H9 (cell line): ENCODE results near the gene KANK2. TPM values are rescaled to one million over a fixed set of nuclear protein-coding genes. Genes with fewer than 3 reads are reported as not detected.

Source experiments
- DNase-seq: peaks from one replicate; pipeline ENCODE4 v3.0.0-alpha.2; 2017
- H2AFZ ChIP-seq: one replicate; pipeline ENCODE4 v1.6.1; 2013; ENCODE audit warnings: mild to moderate bottlenecking, low read length, control low read depth, moderate library complexity
- H2AK5ac ChIP-seq: 2 replicates; pipeline ENCODE4 v1.6.1; 2013; ENCODE audit warnings: low read length, control low read depth, mixed read lengths; ENCODE audit not compliant: insufficient read length
- H2BK120ac ChIP-seq: one replicate; pipeline ENCODE4 v1.6.1; 2013; ENCODE audit warnings: low read depth, mild to moderate bottlenecking, low read length, control low read depth, inconsistent platforms; ENCODE audit not compliant: poor library complexity, severe bottlenecking
- H2BK12ac ChIP-seq: 2 replicates; pipeline ENCODE4 v1.6.1; 2013; ENCODE audit warnings: low read length, control low read depth, mixed read lengths, low read depth; ENCODE audit not compliant: insufficient read length
- H2BK15ac ChIP-seq: 2 replicates; pipeline ENCODE4 v1.6.1; 2013; ENCODE audit warnings: low read depth, low read length, control low read depth
- H2BK20ac ChIP-seq: one replicate; pipeline ENCODE4 v1.6.1; 2013; ENCODE audit warnings: low read depth, mild to moderate bottlenecking, low read length, control low read depth, inconsistent platforms; ENCODE audit not compliant: poor library complexity, severe bottlenecking
- H2BK5ac ChIP-seq: 2 replicates; pipeline ENCODE4 v1.6.1; 2013; ENCODE audit warnings: low read length, control low read depth, mixed read lengths; ENCODE audit not compliant: insufficient read length
- H3K14ac ChIP-seq: 2 replicates; pipeline ENCODE4 v1.6.1; 2013; ENCODE audit warnings: low read length, control low read depth; ENCODE audit not compliant: insufficient read depth
- H3K18ac ChIP-seq: 2 replicates; pipeline ENCODE4 v1.6.1; 2013; ENCODE audit warnings: low read depth, mild to moderate bottlenecking, mixed read lengths, low read length, control low read depth; ENCODE audit not compliant: insufficient read length
- H3K23ac ChIP-seq: 2 replicates; pipeline ENCODE4 v1.6.1; 2013; ENCODE audit warnings: low read length, control low read depth, mixed read lengths, low read depth; ENCODE audit not compliant: insufficient read length
- H3K23me2 ChIP-seq: 2 replicates; pipeline ENCODE4 v1.6.1; 2013; ENCODE audit warnings: low read depth, mild to moderate bottlenecking, mixed read lengths, low read length, control low read depth; ENCODE audit not compliant: insufficient read length, poor library complexity, severe bottlenecking
- H3K27ac ChIP-seq: 2 replicates; pipeline ENCODE4 v1.5.1; 2013; ENCODE audit warnings: low read length, control low read depth, mixed read lengths, low read depth; ENCODE audit not compliant: insufficient read length
- H3K27me3 ChIP-seq: 2 replicates; pipeline ENCODE4 v1.6.1; 2013; ENCODE audit warnings: low read length, control low read depth, inconsistent platforms; ENCODE audit not compliant: insufficient read depth
- H3K4ac ChIP-seq: 2 replicates; pipeline ENCODE4 v1.6.1; 2013; ENCODE audit warnings: low read depth, mild to moderate bottlenecking, control low read depth, inconsistent platforms, low read length, moderate library complexity
- H3K4me1 ChIP-seq: 2 replicates; pipeline ENCODE4 v1.6.1; 2013; ENCODE audit warnings: low read length, control low read depth, inconsistent platforms; ENCODE audit not compliant: insufficient read depth
- H3K4me2 ChIP-seq: 2 replicates; pipeline ENCODE4 v1.6.1; 2013; ENCODE audit warnings: low read length, control low read depth, mixed read lengths; ENCODE audit not compliant: insufficient read length, insufficient read depth
- H3K56ac ChIP-seq: 2 replicates; pipeline ENCODE4 v1.6.1; 2013; ENCODE audit warnings: low read depth, mild to moderate bottlenecking, mixed read lengths, low read length, control low read depth; ENCODE audit not compliant: insufficient read length
- H3K79me1 ChIP-seq: 2 replicates; pipeline ENCODE4 v1.6.1; 2013; ENCODE audit warnings: low read depth, mild to moderate bottlenecking, moderate library complexity, low read length, control low read depth, inconsistent platforms; ENCODE audit not compliant: insufficient read depth, poor library complexity, severe bottlenecking
- H3K79me2 ChIP-seq: 2 replicates; pipeline ENCODE4 v1.6.1; 2013; ENCODE audit warnings: low read length, control low read depth, inconsistent platforms; ENCODE audit not compliant: insufficient read depth
- H3K9ac ChIP-seq: 2 replicates; pipeline ENCODE4 v1.6.1; 2013; ENCODE audit warnings: low read length, control low read depth, mixed read lengths; ENCODE audit not compliant: insufficient read length; ENCODE audit errors: extremely low read depth
- H3K9me3 ChIP-seq: one replicate; pipeline ENCODE4 v1.6.1; 2013; ENCODE audit warnings: low read depth, low read length, inconsistent platforms; ENCODE audit not compliant: control insufficient read depth
- H3T11ph ChIP-seq: one replicate; pipeline ENCODE4 v1.6.1; 2013; ENCODE audit warnings: mild to moderate bottlenecking, low read length, control low read depth, inconsistent platforms
- H4K20me1 ChIP-seq: one replicate; pipeline ENCODE4 v1.6.1; 2013; ENCODE audit not compliant: control insufficient read depth, insufficient read length, insufficient read depth
- H4K5ac ChIP-seq: 2 replicates; pipeline ENCODE4 v1.6.1; 2013; ENCODE audit warnings: low read depth, mild to moderate bottlenecking, mixed read lengths, low read length, control low read depth; ENCODE audit not compliant: insufficient read length
- H4K8ac ChIP-seq: replicated peaks from 2 replicates; pipeline ENCODE4 v1.6.1; 2013; ENCODE audit warnings: low read length, control low read depth, mixed read lengths, low read depth; ENCODE audit not compliant: insufficient read length
- H4K91ac ChIP-seq: 2 replicates; pipeline ENCODE4 v1.6.1; 2013; ENCODE audit warnings: low read depth, mild to moderate bottlenecking, moderate library complexity, mixed read lengths, low read length, control low read depth; ENCODE audit not compliant: insufficient read length
- H3K27ac Mint-ChIP-seq, 3 experiments: 2 replicates in 2 of 3; 3 replicates in 1 of 3; pipeline ENCODE4 v1.8.0; 2020 to 2021; ENCODE audit warnings: mixed read lengths in 3 of 3, mild to moderate bottlenecking in 1 of 3, moderate library complexity in 1 of 3
- H3K27me3 Mint-ChIP-seq: 2 replicates; pipeline ENCODE4 v1.8.0; 2021; ENCODE audit warnings: low read depth, mild to moderate bottlenecking, moderate library complexity, mixed read lengths
- H3K36me3 Mint-ChIP-seq, 3 experiments: 2 replicates in 2 of 3; 3 replicates in 1 of 3; pipeline ENCODE4 v1.8.0; 2020 to 2021; ENCODE audit warnings: low read depth in 3 of 3, mixed read lengths in 3 of 3; ENCODE audit not compliant: insufficient read depth in 1 of 3
- H3K4me1 Mint-ChIP-seq, 2 experiments: 2 replicates each; pipeline ENCODE4 v1.8.0; 2020; ENCODE audit warnings: mixed read lengths in 2 of 2
- H3K4me3 Mint-ChIP-seq, 2 experiments: 2 replicates in 1 of 2; 3 replicates in 1 of 2; pipeline ENCODE4 v1.8.0; 2020 to 2021; ENCODE audit warnings: mild to moderate bottlenecking in 2 of 2, mixed read lengths in 2 of 2, moderate library complexity in 1 of 2
- H3K9me3 Mint-ChIP-seq, 2 experiments: 2 replicates in 1 of 2; 3 replicates in 1 of 2; pipeline ENCODE4 v1.8.0; 2020; ENCODE audit warnings: mild to moderate bottlenecking in 2 of 2, mixed read lengths in 2 of 2, moderate library complexity in 1 of 2
- WGBS: extraction: QIAGEN DNeasy Blood & Tissue Kit; methylation state at CpG from one replicate; pipeline ENCODE4 v1.1.7; 2013; ENCODE audit warnings: missing lambda C conversion rate, low lambda C conversion rate, mixed read lengths; ENCODE audit not compliant: insufficient read length; ENCODE audit errors: extremely low coverage; 5-methylcytosine and 5-hydroxymethylcytosine counted together
- total RNA-seq: library from RNA; stranded (reverse); gene quantifications from 2 replicates; pipeline ENCODE4 v1.2.1, GENCODE V29; 2021
- TF ChIP-seq, protein P1 (sequence below): fragments of 200-600 bp; sonication (generic); conservative IDR thresholded peaks from 3 replicates; pipeline ENCODE4 v1.8.0; 2021; ENCODE audit warnings: antibody characterized with exemption, mild to moderate bottlenecking

The KANK2 gene
- total RNA-seq, 1 experiment from 2014 or later = 42.0 TPM

DNA sequence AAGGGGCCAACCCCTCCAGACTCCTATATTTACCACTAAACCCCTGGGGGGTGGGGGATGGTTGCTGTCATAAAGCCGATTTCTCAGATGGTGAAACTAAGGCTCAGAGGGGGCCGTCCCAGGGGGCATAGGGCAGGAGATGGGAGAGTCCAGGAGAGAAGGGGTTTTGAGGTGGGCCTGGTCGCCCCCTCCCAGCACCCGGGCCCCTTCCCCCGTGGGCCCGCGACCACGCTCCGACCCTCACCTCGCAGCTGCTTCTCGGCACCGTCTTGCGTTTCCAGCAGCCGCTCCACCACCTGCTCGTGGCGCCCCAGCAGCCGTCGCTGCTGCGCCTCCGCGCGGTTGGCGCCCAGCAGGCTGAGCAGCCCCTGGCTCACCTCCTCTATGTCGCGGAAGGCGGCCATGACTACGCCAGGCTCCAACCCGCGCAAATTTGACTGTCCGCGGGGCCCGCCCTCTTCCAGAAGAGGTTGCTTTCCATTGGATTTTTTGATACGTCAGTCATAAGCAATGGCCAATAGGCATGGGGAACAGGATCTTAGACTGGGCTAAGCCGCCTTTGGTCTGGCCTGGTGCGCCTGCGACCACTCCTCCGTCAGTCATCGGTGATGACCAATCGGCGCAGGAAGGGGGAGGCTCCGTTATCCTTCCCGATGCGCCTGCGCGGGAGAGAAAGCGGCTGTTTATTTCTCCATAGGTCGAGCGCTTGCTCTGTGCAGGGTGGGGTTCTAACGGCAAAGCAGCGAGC, 41.8 kb downstream of the KANK2 start, which contains the start of gene SPC24:
SPC24 (minus strand) TSS at position 410 of the 748 bp plus-strand sequence; CDS start at position 404, 6 bp downstream.
- Histone ChIP-seq H2BK15ac (no peak within 1 kb of the TSS), H4K91ac (no peak within 1 kb of the TSS), H2BK20ac (no peak within 1 kb of the TSS), H3T11ph (no peak within 1 kb of the TSS), H4K5ac (no peak within 1 kb of the TSS), H2BK5ac (no peak within 1 kb of the TSS), H3K9me3 (no peaks in the 10 kb centered on the region), H3K79me1 (peaks cover 8% of the 10 kb centered on the region), H3K27ac (no peak within 1 kb of the TSS), H3K4me1 (no peaks in the 10 kb centered on the region; the same call in 1 of the 2 replicates), H4K8ac (no peak within 1 kb of the TSS), H3K9ac (peak within 1 kb of the TSS; percentile 87), H4K20me1 (no peaks in the 10 kb centered on the region), H3K56ac (no peak within 1 kb of the TSS), H2AK5ac (no peak within 1 kb of the TSS), H3K23me2 (peaks cover 3% of the 10 kb centered on the region), H3K18ac (no peak within 1 kb of the TSS), H3K4ac (no peak within 1 kb of the TSS), H3K14ac (peak within 1 kb of the TSS; percentile 47; the same call in 1 of the 2 replicates), H2AFZ (no peak within 1 kb of the TSS), H2BK120ac (no peak within 1 kb of the TSS), H3K23ac (no peak within 1 kb of the TSS), H3K27me3 (no peaks in the 10 kb centered on the region), H2BK12ac (no peak within 1 kb of the TSS), H3K4me2 (peak within 1 kb of the TSS; percentile 71), H3K79me2 (peaks cover 6% of the 10 kb centered on the region; the same call in 1 of the 2 replicates)
- no CpG with 5 or more reads among the region's 50 CpGs for WGBS
- Mint-ChIP-seq H3K9me3 (no peaks in the 10 kb centered on the region), H3K36me3 (peaks cover 4 to 20% (median 15%) of the 10 kb centered on the region in 3 experiments; a peak in 6 of 7 replicates), H3K27me3 (no peaks in the 10 kb centered on the region), H3K4me1 (peaks cover 10 to 11% of the 10 kb centered on the region in 2 experiments), H3K27ac (peak within 1 kb of the TSS; percentile 12 to 92 (median 84); a peak in 4 of 7 replicates), H3K4me3 (peak within 1 kb of the TSS; percentile 80 to 85)
- DNase-seq = peak; percentile 98
- TF ChIP-seq, protein P1, sequence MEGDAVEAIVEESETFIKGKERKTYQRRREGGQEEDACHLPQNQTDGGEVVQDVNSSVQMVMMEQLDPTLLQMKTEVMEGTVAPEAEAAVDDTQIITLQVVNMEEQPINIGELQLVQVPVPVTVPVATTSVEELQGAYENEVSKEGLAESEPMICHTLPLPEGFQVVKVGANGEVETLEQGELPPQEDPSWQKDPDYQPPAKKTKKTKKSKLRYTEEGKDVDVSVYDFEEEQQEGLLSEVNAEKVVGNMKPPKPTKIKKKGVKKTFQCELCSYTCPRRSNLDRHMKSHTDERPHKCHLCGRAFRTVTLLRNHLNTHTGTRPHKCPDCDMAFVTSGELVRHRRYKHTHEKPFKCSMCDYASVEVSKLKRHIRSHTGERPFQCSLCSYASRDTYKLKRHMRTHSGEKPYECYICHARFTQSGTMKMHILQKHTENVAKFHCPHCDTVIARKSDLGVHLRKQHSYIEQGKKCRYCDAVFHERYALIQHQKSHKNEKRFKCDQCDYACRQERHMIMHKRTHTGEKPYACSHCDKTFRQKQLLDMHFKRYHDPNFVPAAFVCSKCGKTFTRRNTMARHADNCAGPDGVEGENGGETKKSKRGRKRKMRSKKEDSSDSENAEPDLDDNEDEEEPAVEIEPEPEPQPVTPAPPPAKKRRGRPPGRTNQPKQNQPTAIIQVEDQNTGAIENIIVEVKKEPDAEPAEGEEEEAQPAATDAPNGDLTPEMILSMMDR = 0 out of 3 replicates have a peak, but pooled peaks have one; percentile 10
